ENCODE results near the gene SEMA5B. TPM values are rescaled to one million over a fixed set of nuclear protein-coding genes. Genes with fewer than 3 reads are reported as not detected.

SEMA5B gene
- total RNA-seq, 1 experiment from 2014 or later = 9.4 TPM

DNA sequence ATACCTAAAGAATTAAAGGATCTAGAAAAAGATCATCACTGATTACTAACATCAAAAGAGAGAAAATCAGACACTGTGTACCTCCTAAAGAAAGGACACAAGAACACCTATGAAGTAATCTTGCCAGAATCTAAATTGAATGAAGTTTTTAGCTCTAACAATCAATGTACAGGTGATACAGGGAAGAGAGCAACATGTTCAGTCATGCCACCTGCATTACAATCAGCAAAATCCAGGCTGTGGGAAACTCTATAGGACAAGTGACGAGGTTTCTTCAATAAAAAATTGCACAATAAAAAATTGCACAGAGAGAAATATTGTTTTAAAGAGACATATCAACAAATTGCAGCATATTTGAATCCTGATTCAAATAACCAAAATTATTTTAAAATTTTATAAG is 93.3 kb downstream of the SEMA5B start:
- H2BK5ac ChIP-seq (ENCODE audit: insufficient read length, low read length) = no peak overlapping the region
- no peak overlapping the region for H4K5ac ChIP-seq (ENCODE audit: insufficient read length, low read depth, low read length)
- H3K9ac ChIP-seq (ENCODE audit: extremely low read depth, insufficient read length, low read length) = no peak overlapping the region
- H3K14ac ChIP-seq (ENCODE audit: insufficient read depth, low read length) = no peak overlapping the region
- no peak overlapping the region for H3K4me3 Mint-ChIP-seq
- H2BK12ac ChIP-seq (ENCODE audit: insufficient read length, low read depth, low read length) = no peak overlapping the region
- no peak overlapping the region for H4K91ac ChIP-seq (ENCODE audit: insufficient read length, low read depth, low read length)
- no peaks in the 10 kb centered on the region for H3K23me2 ChIP-seq (ENCODE audit: insufficient read length, low read depth, low read length, poor library complexity, severe bottlenecking)
- TF ChIP-seq, protein P1, sequence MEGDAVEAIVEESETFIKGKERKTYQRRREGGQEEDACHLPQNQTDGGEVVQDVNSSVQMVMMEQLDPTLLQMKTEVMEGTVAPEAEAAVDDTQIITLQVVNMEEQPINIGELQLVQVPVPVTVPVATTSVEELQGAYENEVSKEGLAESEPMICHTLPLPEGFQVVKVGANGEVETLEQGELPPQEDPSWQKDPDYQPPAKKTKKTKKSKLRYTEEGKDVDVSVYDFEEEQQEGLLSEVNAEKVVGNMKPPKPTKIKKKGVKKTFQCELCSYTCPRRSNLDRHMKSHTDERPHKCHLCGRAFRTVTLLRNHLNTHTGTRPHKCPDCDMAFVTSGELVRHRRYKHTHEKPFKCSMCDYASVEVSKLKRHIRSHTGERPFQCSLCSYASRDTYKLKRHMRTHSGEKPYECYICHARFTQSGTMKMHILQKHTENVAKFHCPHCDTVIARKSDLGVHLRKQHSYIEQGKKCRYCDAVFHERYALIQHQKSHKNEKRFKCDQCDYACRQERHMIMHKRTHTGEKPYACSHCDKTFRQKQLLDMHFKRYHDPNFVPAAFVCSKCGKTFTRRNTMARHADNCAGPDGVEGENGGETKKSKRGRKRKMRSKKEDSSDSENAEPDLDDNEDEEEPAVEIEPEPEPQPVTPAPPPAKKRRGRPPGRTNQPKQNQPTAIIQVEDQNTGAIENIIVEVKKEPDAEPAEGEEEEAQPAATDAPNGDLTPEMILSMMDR (conservative IDR thresholded peaks at IDR 0.05) = no peak
- H3K9me3 Mint-ChIP-seq = no peaks in the 10 kb centered on the region
- no peak overlapping the region for H3K4ac ChIP-seq (ENCODE audit: low read depth, low read length)
- H3K27ac ChIP-seq (ENCODE audit: insufficient read length, low read depth, low read length) = no peak overlapping the region
- H3K27me3 ChIP-seq (ENCODE audit: insufficient read depth, low read length) = no peaks in the 10 kb centered on the region
- no peak overlapping the region for H4K8ac ChIP-seq (replicated peaks; ENCODE audit: insufficient read length, low read depth, low read length)
- H3K4me2 ChIP-seq (ENCODE audit: insufficient read depth, insufficient read length, low read length) = no peak overlapping the region
- H3K79me2 ChIP-seq (ENCODE audit: insufficient read depth, low read length) = no peaks in the 10 kb centered on the region
- no peak overlapping the region for H3K56ac ChIP-seq (ENCODE audit: insufficient read length, low read depth, low read length)
- no peaks in the 10 kb centered on the region for H3K9me3 ChIP-seq (ENCODE audit: control insufficient read depth, low read depth, low read length)
- H3K23ac ChIP-seq (ENCODE audit: insufficient read length, low read depth, low read length) = no peak overlapping the region
- H2AK5ac ChIP-seq (ENCODE audit: insufficient read length, low read length) = no peak overlapping the region
- H3K36me3 Mint-ChIP-seq (ENCODE audit: insufficient read depth in 1 of 3, low read depth in 3 of 3) = no peaks in the 10 kb centered on the region
- no peak overlapping the region for H2BK20ac ChIP-seq (ENCODE audit: low read depth, low read length, poor library complexity, severe bottlenecking)
- no peak overlapping the region for H3K18ac ChIP-seq (ENCODE audit: insufficient read length, low read depth, low read length)
- H2BK15ac ChIP-seq (ENCODE audit: low read depth, low read length) = no peak overlapping the region
- H3K27ac Mint-ChIP-seq = no peak overlapping the region
- H2AFZ ChIP-seq (ENCODE audit: low read length) = no peak overlapping the region
- no peak for DNase-seq
- H3K4me1 ChIP-seq (ENCODE audit: insufficient read depth, low read length) = no peaks in the 10 kb centered on the region
- H2BK120ac ChIP-seq (ENCODE audit: low read depth, low read length, poor library complexity, severe bottlenecking) = no peak overlapping the region
- H3K27me3 Mint-ChIP-seq (ENCODE audit: low read depth) = no peaks in the 10 kb centered on the region
- H4K20me1 ChIP-seq (ENCODE audit: control insufficient read depth, insufficient read depth, insufficient read length) = no peaks in the 10 kb centered on the region
- no peaks in the 10 kb centered on the region for H3K79me1 ChIP-seq (ENCODE audit: insufficient read depth, low read depth, low read length, poor library complexity, severe bottlenecking)
- H3K4me1 Mint-ChIP-seq = no peaks in the 10 kb centered on the region
- no CpG with 5 or more reads among the region's 1 CpG for WGBS (ENCODE audit: extremely low coverage, insufficient read length, low lambda C conversion rate)
- H3T11ph ChIP-seq (ENCODE audit: low read length) = no peak overlapping the region

Measured in H9 (cell line).